Pancreas (tissue), 10 donors: Measurements from ENCODE around the gene COG7. TPM values are rescaled to one million over a fixed set of nuclear protein-coding genes. Genes with fewer than 3 reads are reported as not detected.

ENCODE experiments used
- ATAC-seq, 4 donors: fragments of 200-7000 bp; cut with Tn5 transposase; one replicate each; pipeline versions ENCODE4 v1.8.0 to v1.9.1; 2020; ENCODE audit warnings: mild to moderate bottlenecking in 4 of 4, moderate library complexity in 4 of 4
- DNase-seq, 6 donors: peaks; one replicate each; pipeline ENCODE4 v3.0.0-alpha.2; 2020
- FAIRE-seq: peaks from 2 replicates; lab custom pipeline; 2012; peaks lifted over from hg19 to GRCh38; lab: Jason Lieb, UNC
- H3K27ac ChIP-seq, 4 donors: fragments of 200-600 bp; sonication (generic); 1 replicate in 3 of 4; 2 replicates in 1 of 4; pipeline versions ENCODE4 v1.5.0 to v1.8.0; 2020
- H3K27me3 ChIP-seq, 4 donors: fragments of 200-600 bp; one replicate each; pipeline ENCODE4 v1.8.0; 2021
- H3K36me3 ChIP-seq, 3 donors: fragments of 200-600 bp; sonication (generic) in 1 of 3; one replicate each; pipeline versions ENCODE4 v1.5.0 to v1.8.0; 2020 to 2021
- H3K4me1 ChIP-seq, 3 donors: fragments of 200-600 bp; one replicate each; pipeline ENCODE4 v1.8.0; 2021
- H3K4me3 ChIP-seq, 4 donors: fragments of 200-600 bp; sonication (generic) in 2 of 4; one replicate each; pipeline versions ENCODE4 v1.5.0 to v1.8.0; 2020 to 2021
- H3K9me3 ChIP-seq, 4 donors: fragments of 200-600 bp; one replicate each; pipeline ENCODE4 v1.8.0; 2021
- CTCF ChIP-seq, 4 donors: fragments of 200-600 bp; sonication (generic) in 3 of 4; IDR thresholded peaks; one replicate each; pipeline versions ENCODE4 v1.5.0 to v1.8.0; 2021; ENCODE audit warnings: antibody characterized with exemption in 4 of 4
- WGBS, 2 donors: extraction: QIAGEN DNeasy Blood & Tissue Kit; methylation state at CpG; one replicate each; pipeline ENCODE4 v1.1.7; 2013; 5-methylcytosine and 5-hydroxymethylcytosine counted together
- intact Hi-C, 3 donors: fragments of 100-400 bp; cut with DNase I; formaldehyde crosslinking; loops; one replicate each; pipeline versions ENCODE4 v1.11.1 to v1.14.2; 2022
- polyA plus RNA-seq, 2 donors: library from polyadenylated mRNA; stranded (reverse); fragments of 200-250 nt; gene quantifications; one replicate each; pipeline ENCODE4 v1.2.3, GENCODE V29; 2013
- total RNA-seq, 6 donors: library from RNA; stranded (reverse); fragmentation: NEBNext Ultra II Directional in 4 of 6; extraction: Animal tissue kit (Norgen Biotek cat#: 25700) in 4 of 6; gene quantifications; one replicate each; pipeline versions ENCODE4 v1.2.1 to v1.2.4, GENCODE V29; 2021 to 2023
- donor health status: healthy with polysubstance abuse.
- donor health status: DM: no; HTN: no; CAD: no; lungs with moderate emphysema.
- donor health status: DM: no; HTN: no; CAD: no.
- donor health status: control.
- donor health status: control.
- donor health status: Bipolar disorder and iron deficiency.
- donor health status: DM: yes; HTN: yes; CAD: no.
- donor health status: DM: no; HTN: no; CAD: no.
- donor health status: DM: no; HTN: no; CAD: no.
- donor health status: DM: yes; HTN: yes; CAD: no.

The COG7 gene
- total and polyA plus RNA-seq, 8 donors = 5.9 to 34.0 (median 9.1) TPM

GRCh38 chr16:23339787-23340186 lies 113.2 kb downstream of the COG7 start:
- intact Hi-C loops = no loop called here
- Histone ChIP-seq H3K27me3 (no peaks in the 10 kb centered on the region), H3K27ac (no peak overlapping the region), H3K4me3 (no peak overlapping the region), H3K36me3 (no peaks in the 10 kb centered on the region), H3K4me1 (peaks cover 0 to 11% (median 3%) of the 10 kb centered on the region in 3 donors), H3K9me3 (no peaks in the 10 kb centered on the region)
- TF ChIP-seq CTCF (IDR thresholded peaks at IDR 0.05) = no peak
- 89 to 93% methylated on average over 3 of the region's 3 CpGs for WGBS, 2 donors
- DNase-seq = no peak
- FAIRE-seq = no peak
- no peak for ATAC-seq

Other genes starting within 250 kb of the COG7 start
- gene SCNN1B, start 150.9 kb downstream of the COG7 start, total RNA-seq = 1 to 10 TPM in 2 of 6 donors, under 1 TPM in 4; 0.47 to 2.0 (median 0.76) TPM
- gene SCNN1B, start 150.9 kb downstream of the COG7 start, polyA plus RNA-seq = 1 to 10 TPM; 1.2 to 2.3 TPM
- 10 to 100 TPM; 47.4 to 93.3 (median 83.2) TPM for gene GGA2, start 57.3 kb upstream of the COG7 start, total RNA-seq
- gene GGA2, start 57.3 kb upstream of the COG7 start, polyA plus RNA-seq = 10 to 100 TPM; 42.4 to 53.3 TPM
- 10 to 100 TPM in 4 of 6 donors, 1 to 10 TPM in 2; 8.2 to 11.2 (median 10.9) TPM for gene EARS2, start 104.2 kb upstream of the COG7 start, total RNA-seq
- 10 to 100 TPM in 1 of 2 donors, 1 to 10 TPM in 1; 9.1 to 11.6 TPM for gene EARS2, start 104.2 kb upstream of the COG7 start, polyA plus RNA-seq
- 10 to 100 TPM; 15.6 to 38.2 (median 20.4) TPM for gene UBFD1, start 104.5 kb upstream of the COG7 start, total RNA-seq
- 1 to 10 TPM; 5.9 to 8.7 TPM for gene UBFD1, start 104.5 kb upstream of the COG7 start, polyA plus RNA-seq
- 10 to 100 TPM; 19.2 to 37.4 (median 30.1) TPM for gene NDUFAB1, start 143.1 kb upstream of the COG7 start, total RNA-seq
- 10 to 100 TPM; 37.1 to 82.3 TPM for gene NDUFAB1, start 143.1 kb upstream of the COG7 start, polyA plus RNA-seq
- 1 to 10 TPM; 2.3 to 6.8 (median 4.3) TPM for gene PALB2, start 188.1 kb upstream of the COG7 start, total RNA-seq
- gene PALB2, start 188.1 kb upstream of the COG7 start, polyA plus RNA-seq = 1 to 10 TPM; 3.5 to 5.4 TPM
- gene DCTN5, start 188.3 kb upstream of the COG7 start, total RNA-seq = 10 to 100 TPM; 17.9 to 29.5 (median 23.7) TPM
- gene DCTN5, start 188.3 kb upstream of the COG7 start, polyA plus RNA-seq = 10 to 100 TPM in 1 of 2 donors, 1 to 10 TPM in 1; 5.7 to 10.9 TPM
- 1 to 10 TPM in 4 of 6 donors, under 1 TPM in 2; 0.31 to 2.7 (median 1.1) TPM for gene PLK1, start 225.7 kb upstream of the COG7 start, total RNA-seq
- 1 to 10 TPM; 1.6 to 2.4 TPM for gene PLK1, start 225.7 kb upstream of the COG7 start, polyA plus RNA-seq